AG08396 (cell line): ENCODE data around the gene NR3C1.

Source experiments
- DNase-seq: peaks from one replicate; pipeline ENCODE4 v3.0.0; 2012; ENCODE audit warnings: low spot score, mixed read lengths

The NR3C1 gene

GRCh38 chr5:143403593-143404415, at the start of gene NR3C1:
Gene NR3C1 (minus strand): TSS chr5:143403686. CDS start chr5:143400839, 2,847 bp downstream.
- DNase-seq, result peak; percentile 89

- DNase-seq, result no peak
These were observed 46.3 kb upstream of the NR3C1 start for GRCh38 chr5:143449772-143450171.

GRCh38 chr5:143448518-143448917, 45.0 kb upstream of the NR3C1 start:
- DNase-seq, result no peak

GRCh38 chr5:143447983-143448382, 44.5 kb upstream of the NR3C1 start:
- no peak for DNase-seq

GRCh38 chr5:143446535-143447226, 43.2 kb upstream of the NR3C1 start:
- no peak for DNase-seq

- no peak for DNase-seq
These were observed 42.3 kb upstream of the NR3C1 start for GRCh38 chr5:143445776-143446175.

- DNase-seq, result no peak
These were observed 39.8 kb upstream of the NR3C1 start for GRCh38 chr5:143443330-143443729.

GRCh38 chr5:143442385-143442784, 38.9 kb upstream of the NR3C1 start:
- peak; percentile 35 for DNase-seq

GRCh38 chr5:143440448-143441115, 37.1 kb upstream of the NR3C1 start:
- DNase-seq, result no peak

GRCh38 chr5:143437666-143438273, 34.3 kb upstream of the NR3C1 start:
- DNase-seq, result no peak

- DNase-seq, result no peak
These were observed 33.4 kb upstream of the NR3C1 start for GRCh38 chr5:143436871-143437270.

GRCh38 chr5:143435210-143435657, 31.7 kb upstream of the NR3C1 start:
- no peak for DNase-seq

- no peak for DNase-seq
These were observed 31.0 kb upstream of the NR3C1 start for GRCh38 chr5:143434261-143435209.

GRCh38 chr5:143433670-143434069, 30.2 kb upstream of the NR3C1 start:
- no peak for DNase-seq

GRCh38 chr5:143432658-143433239, 29.3 kb upstream of the NR3C1 start:
- DNase-seq, result no peak

GRCh38 chr5:143431789-143432188, 28.3 kb upstream of the NR3C1 start:
- DNase-seq, result no peak

GRCh38 chr5:143428738-143429420, 25.4 kb upstream of the NR3C1 start:
- no peak for DNase-seq

GRCh38 chr5:143428155-143428554, 24.7 kb upstream of the NR3C1 start:
- no peak for DNase-seq

- no peak for DNase-seq
These were observed 23.7 kb upstream of the NR3C1 start for GRCh38 chr5:143427122-143427735.
